Globus pallidus (tissue), 1 donor: ENCODE measurements around the gene L3MBTL2.
A peak's percentile ranks its signal among the peaks of the same experiment; 100 is the strongest.

ENCODE experiments used
- DNase-seq: peaks from one replicate; pipeline ENCODE4 v3.0.0-alpha.2; 2015; ENCODE audit warnings: low spot score

The L3MBTL2 gene

DNA sequence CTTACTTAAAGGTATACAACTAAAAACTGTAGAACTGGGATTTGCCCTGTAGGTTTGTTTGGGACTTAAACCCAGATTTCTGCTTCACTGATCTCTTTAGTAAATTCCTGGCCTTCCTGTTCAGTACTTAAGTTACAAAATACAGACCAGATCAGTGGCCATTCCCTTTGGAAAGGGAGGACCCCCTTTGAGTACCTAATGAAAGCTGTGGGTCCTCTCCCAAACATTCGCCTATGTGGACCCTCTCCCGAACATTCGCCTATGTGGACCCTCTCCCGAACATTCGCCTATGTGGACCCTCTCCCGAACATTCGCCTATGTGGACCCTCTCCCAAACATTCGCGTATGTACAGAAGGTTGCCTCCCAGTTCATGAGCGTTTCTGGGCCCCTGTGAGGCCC, 10.3 kb downstream of the L3MBTL2 start:
- no peak for DNase-seq

DNA sequence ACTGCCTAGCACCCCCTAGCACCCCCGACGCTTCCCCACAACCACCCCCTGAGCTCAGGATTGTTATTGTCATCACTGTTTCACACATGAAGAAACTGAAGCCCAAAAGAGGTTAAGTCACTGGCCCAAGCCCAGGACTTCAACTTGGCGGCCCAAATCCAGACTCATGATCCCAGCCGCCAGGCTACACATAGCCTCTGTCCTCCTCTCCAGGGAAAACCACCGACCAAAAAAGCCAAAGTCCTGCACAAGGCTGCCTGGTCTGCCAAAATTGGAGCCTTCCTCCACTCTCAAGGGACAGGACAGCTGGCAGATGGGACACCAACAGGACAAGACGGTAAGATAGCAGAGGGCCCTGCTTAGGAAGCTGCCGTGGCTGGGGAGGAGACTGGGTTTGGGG, 10.8 kb downstream of the L3MBTL2 start:
- no peak for DNase-seq

DNA sequence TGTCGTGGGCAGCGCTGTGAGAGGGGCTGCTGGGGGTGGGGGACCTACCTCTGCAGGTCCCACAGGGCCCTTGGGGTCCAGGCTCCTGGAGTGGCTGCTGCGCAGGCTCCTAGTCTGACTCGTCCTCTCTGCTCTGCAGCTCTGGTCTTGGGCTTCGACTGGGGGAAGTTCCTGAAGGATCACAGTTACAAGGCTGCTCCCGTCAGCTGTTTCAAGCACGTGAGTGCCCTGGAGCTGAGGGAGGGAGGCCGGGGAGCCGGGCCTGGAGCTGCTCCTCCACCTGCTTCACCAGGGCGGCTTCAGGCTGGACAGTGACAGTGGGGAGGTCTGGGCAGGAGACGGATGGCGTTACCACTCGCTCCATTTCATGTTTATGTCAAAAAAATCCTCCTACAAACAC, 11.9 kb downstream of the L3MBTL2 start:
- DNase-seq, result no peak

GRCh38 chr22:41217553-41218157, 12.5 kb downstream of the L3MBTL2 start:
- peak; percentile 79 for DNase-seq

GRCh38 chr22:41222846-41223507, 17.9 kb downstream of the L3MBTL2 start:
- DNase-seq, result no peak

- DNase-seq, result no peak
Observed at GRCh38 chr22:41223535-41223934, 18.4 kb downstream of the L3MBTL2 start.

DNA sequence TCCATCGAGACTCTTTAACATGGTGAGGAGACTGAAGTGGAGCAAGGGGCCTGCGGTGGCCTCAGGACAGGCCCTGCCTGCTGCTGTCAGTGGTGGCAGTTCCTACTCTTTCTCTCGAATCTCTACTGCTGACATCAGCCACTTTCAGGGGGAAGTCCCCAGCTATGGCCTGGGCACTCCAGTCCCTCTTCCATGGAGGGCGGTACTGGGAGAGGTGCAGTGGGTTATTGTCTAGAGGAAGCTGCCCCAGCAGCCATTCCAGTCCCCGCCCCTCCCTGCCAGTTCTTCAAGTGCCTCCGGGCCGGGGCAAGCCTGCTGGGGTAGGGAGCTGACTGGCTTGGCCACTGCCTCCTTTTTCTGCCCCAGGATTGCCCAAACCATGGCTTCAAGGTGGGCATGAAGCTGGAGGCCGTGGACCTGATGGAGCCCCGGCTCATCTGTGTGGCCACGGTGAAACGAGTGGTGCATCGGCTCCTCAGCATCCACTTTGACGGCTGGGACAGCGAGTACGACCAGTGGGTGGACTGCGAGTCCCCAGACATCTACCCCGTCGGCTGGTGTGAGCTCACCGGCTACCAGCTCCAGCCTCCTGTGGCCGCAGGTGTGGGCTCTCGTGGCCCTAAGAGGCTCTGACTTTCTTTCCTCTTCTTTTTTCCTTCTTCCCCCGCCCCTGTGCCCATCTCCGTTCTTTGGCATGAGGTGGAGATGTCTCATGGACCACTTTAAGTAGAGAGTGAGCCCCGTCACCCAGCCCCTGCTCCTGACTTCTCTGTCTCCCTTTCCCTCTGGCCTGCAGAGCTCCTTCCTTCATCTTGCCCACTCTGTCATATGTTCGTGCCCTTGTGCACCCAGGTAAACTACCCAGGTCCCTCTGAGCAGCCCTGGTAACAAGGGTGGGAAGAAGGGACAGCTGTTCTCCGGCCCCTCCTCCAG, 21.9 kb downstream of the L3MBTL2 start:
- DNase-seq, result no peak

DNA sequence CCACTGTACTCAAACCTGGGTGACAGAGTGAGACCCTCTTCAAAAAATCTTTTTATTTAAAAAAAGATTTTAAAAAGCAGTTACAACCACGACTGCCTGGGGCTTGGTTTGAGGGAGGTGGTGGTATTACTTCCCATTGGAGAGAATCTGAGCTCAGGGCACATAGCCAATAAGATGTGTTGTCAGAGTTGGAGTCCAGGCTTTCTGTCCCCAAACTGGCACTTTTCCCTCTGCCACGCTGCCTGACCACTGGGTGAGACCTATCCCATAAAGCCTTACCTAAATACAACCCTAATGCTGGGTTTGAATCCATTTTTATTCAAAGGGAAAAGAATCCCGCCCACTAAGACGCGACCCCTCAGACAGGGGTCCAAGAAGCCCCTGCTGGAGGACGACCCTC, 24.1 kb downstream of the L3MBTL2 start:
- no peak for DNase-seq

- no peak for DNase-seq
Observed at GRCh38 chr22:41229730-41230400, 24.8 kb downstream of the L3MBTL2 start.

GRCh38 chr22:41230401-41230785, 25.3 kb downstream of the L3MBTL2 start:
- DNase-seq, result no peak

DNA sequence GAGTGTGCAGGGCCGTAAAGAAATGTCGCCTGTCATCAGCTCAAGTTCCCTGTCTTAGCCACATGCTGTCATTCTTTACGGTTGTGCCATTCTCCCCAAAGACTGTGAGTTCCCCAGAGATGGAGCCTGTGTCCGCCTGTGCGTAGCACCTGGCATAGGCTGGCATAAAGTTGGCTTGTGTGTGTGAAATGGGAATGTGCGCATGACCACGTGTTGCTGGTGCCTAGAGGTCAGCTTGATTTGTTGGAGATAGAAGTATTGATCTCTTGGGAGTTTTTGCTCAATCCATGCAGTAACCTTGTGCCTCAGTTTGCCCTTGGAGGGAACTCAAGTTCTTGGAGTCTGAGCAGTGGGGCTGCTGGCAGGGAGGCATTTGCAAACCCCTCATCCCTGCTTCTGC, 26.3 kb downstream of the L3MBTL2 start:
- DNase-seq, result no peak

GRCh38 chr22:41234815-41235695, 29.9 kb downstream of the L3MBTL2 start:
- DNase-seq, result no peak

GRCh38 chr22:41237036-41237706, 32.1 kb downstream of the L3MBTL2 start:
- no peak for DNase-seq

GRCh38 chr22:41237707-41238569, 32.8 kb downstream of the L3MBTL2 start:
- peak; percentile 64 for DNase-seq

DNA sequence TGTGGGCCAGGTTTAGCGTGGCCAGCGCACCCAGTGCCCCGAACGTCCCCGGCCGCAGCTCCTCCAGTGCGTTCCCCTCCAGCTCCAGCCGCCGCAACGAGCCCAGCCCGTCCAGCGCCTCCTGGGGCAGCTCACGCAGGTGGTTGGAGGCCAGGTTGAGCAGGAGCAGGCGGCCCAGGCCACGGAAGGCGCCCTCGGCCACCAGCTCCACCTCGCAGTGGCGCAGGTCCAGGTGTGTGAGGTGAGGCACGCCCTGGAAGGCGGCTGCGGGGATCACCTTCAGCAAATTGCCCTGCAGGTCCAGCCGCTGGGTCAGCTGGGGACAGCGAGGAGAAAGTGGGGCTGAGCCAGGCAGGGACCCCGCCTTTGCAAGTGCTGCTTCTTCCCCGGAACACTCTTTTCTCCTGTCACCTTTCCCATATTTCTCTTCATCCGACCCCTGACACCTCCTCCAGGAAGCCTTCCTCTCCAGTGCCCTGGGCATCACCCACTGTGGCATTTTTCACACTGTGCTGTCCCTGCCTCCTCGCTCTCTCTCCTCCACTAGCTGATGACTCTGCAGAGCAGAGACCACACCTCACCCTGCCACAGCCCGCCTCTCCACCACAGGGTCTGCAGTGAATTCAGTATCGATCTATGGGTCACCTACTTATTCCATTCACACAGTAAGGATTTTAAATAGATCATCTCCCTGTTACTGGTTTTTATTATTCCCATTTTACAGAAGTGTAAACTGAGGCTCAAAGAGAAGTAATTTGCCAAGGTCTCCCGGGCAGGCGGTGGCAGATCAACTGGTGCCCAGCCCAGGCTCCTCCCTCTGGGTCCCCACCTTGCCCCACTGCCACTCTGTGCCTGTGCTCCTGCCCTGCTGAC, 33.7 kb downstream of the L3MBTL2 start:
- DNase-seq, result no peak

GRCh38 chr22:41239443-41240128, 34.5 kb downstream of the L3MBTL2 start:
- peak; percentile 72 for DNase-seq

DNA sequence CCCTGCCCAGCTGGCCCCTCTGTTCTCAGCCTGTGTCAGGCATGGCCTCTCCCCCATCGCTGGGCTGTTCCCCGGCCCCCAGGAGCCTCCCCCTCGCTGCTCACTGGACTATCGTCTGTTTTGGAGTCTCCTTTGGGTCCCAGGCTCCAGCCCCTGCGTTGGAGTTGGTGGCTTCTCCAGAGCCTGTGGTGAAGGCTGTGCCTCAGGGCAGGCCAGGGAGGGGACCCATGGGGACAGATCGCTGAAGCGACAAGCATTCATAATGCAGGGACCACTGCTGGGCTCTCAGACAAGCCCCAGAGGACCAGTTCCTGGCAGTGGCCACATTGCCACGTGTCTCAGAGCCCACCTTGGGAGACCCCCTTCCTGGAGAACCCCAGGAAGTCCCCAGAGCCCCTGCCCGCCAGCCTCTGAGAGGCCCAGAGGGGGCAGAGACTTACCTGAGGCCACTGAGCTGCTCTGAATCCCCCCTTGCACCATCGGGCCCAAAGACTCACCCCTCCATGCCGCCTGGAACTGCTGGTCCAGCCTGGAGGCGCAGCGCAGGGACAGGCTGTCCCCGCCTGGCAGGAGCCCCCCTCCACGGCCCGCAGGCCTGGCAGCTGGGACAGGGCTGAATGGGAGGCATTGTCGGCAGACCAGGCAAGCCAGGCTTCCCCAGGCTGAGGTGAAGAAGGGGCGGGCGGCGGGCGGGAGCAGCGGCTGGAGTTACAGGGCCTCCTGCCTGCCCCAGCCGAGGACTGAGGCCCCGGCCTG, 35.4 kb downstream of the L3MBTL2 start, which contains the start of gene CHADL:
Gene CHADL, minus strand, starts transcription at position 555 of the 756 bp plus-strand sequence. Its CDS starts 50 bp downstream, at position 505.
- DNase-seq, result peak; percentile 99
